K562 (cell line): Measurements from ENCODE around the gene CHN2. TPM values are rescaled to one million over a fixed set of nuclear protein-coding genes. Genes with fewer than 3 reads are reported as not detected.

ENCODE experiments used
- ATAC-seq: fragments of 200-7000 bp; cut with Tn5 transposase; 3 replicates; pipeline ENCODE4 v1.9.1; 2020; ENCODE audit warnings: moderate library complexity
- BruUV-seq: library from RNA; stranded (reverse); fragments of 400-500 nt; replicated peaks from 2 replicates; lab custom pipeline; 2021; lab: Mats Ljungman, UMichigan
- CTCF ChIA-PET: fragments of 300-600 bp; formaldehyde crosslinking; extraction: SDS; loops from one replicate; lab custom pipeline; 2021; ENCODE audit warnings: low intra/inter-chr PET ratio; lab: Yijun Ruan, JAX
- POLR2A ChIA-PET: fragments of 300-600, 350-650 bp; sonication (Branson Sonifier 250); formaldehyde crosslinking; extraction: SDS; loops from one replicate; lab custom pipeline; 2021; ENCODE audit warnings: antibody characterized with exemption, inconsistent platforms; lab: Yijun Ruan, JAX
- DNase-seq, 4 experiments: peaks; one replicate each; pipeline versions ENCODE4 v3.0.0 to v3.0.0-alpha.2; 2011 to 2018; ENCODE audit warnings: low spot score in 3 of 4, mixed read lengths in 3 of 4; ENCODE audit errors: extremely low read depth in 1 of 4
- FAIRE-seq: peaks from 2 replicates; lab custom pipeline; 2011; peaks lifted over from hg19 to GRCh38; lab: Jason Lieb, UNC
- H2AFZ ChIP-seq: 2 replicates; pipeline ENCODE4 v1.6.0; 2011; ENCODE audit warnings: low read depth, low read length, control low read depth, inconsistent platforms
- H3K27ac ChIP-seq: fragments of 200-600 bp; 3 replicates; pipeline ENCODE4 v1.8.0; 2011; ENCODE audit warnings: low read depth, mild to moderate bottlenecking, control low read depth, inconsistent platforms, low read length, moderate library complexity, mixed read lengths; ENCODE audit errors: extremely low read depth
- H3K27me3 ChIP-seq, 2 experiments: fragments of 300-600 bp in 1 of 2; 2 replicates in 1 of 2; 3 replicates in 1 of 2; pipeline versions ENCODE4 v1.6.0 to v1.8.0; 2011; ENCODE audit warnings: inconsistent platforms in 2 of 2, low read length in 2 of 2, mild to moderate bottlenecking in 1 of 2, mixed read lengths in 1 of 2, moderate library complexity in 1 of 2; ENCODE audit not compliant: control insufficient read depth in 2 of 2, insufficient read depth in 2 of 2
- H3K36me3 ChIP-seq: fragments of 300-600 bp; 3 replicates; pipeline ENCODE4 v1.8.0; 2011; ENCODE audit warnings: mild to moderate bottlenecking, low read length, inconsistent platforms; ENCODE audit not compliant: control insufficient read depth, insufficient read depth
- H3K4me1 ChIP-seq, 2 experiments: fragments of 200-600 bp in 1 of 2; replicated peaks in 1 of 2; 2 replicates in 1 of 2; 3 replicates in 1 of 2; pipeline versions ENCODE4 v1.5.1 to v1.8.0; 2011; ENCODE audit warnings: inconsistent platforms in 2 of 2, low read length in 2 of 2, mild to moderate bottlenecking in 1 of 2, mixed read lengths in 1 of 2, moderate library complexity in 1 of 2; ENCODE audit not compliant: control insufficient read depth in 2 of 2, insufficient read depth in 2 of 2
- H3K4me2 ChIP-seq: 2 replicates; pipeline ENCODE4 v1.6.1; 2011; ENCODE audit warnings: low read length, control low read depth, inconsistent platforms, mixed read lengths; ENCODE audit not compliant: insufficient read depth
- H3K4me3 ChIP-seq: fragments of 200-600 bp; sonication (generic), shearing (Covaris generic); 2 replicates; pipeline ENCODE4 v1.5.1; 2016; ENCODE audit warnings: control low read depth, inconsistent platforms
- H3K79me2 ChIP-seq: fragments of 200-600 bp; 3 replicates; pipeline ENCODE4 v1.8.0; 2011; ENCODE audit warnings: low read length, inconsistent platforms; ENCODE audit not compliant: control insufficient read depth, insufficient read depth
- H3K9ac ChIP-seq, 2 experiments: 2 replicates each; pipeline versions ENCODE4 v1.6.0 to v1.6.1; 2011; ENCODE audit warnings: low read depth in 2 of 2, low read length in 2 of 2, control low read depth in 1 of 2, inconsistent platforms in 1 of 2, mild to moderate bottlenecking in 1 of 2, mixed read lengths in 1 of 2; ENCODE audit not compliant: insufficient read depth in 1 of 2
- H3K9me1 ChIP-seq: one replicate; pipeline ENCODE4 v1.6.0; 2011; ENCODE audit warnings: inconsistent platforms, mild to moderate bottlenecking, low read length, moderate library complexity; ENCODE audit not compliant: control insufficient read depth, insufficient read depth
- H3K9me3 ChIP-seq: replicated peaks from 2 replicates; pipeline ENCODE4 v1.5.1; 2011; ENCODE audit warnings: low read depth, low read length, inconsistent platforms; ENCODE audit not compliant: control insufficient read depth, insufficient read depth
- H4K20me1 ChIP-seq: replicated peaks from 2 replicates; pipeline ENCODE4 v1.6.1; 2011; ENCODE audit warnings: low read length, inconsistent platforms, mixed read lengths; ENCODE audit not compliant: control insufficient read depth, insufficient read depth
- CBX2 ChIP-seq: fragments of 200-600 bp; sonication (generic); IDR thresholded peaks from one replicate; pipeline ENCODE4 v1.6.1; 2012; ENCODE audit warnings: mild to moderate bottlenecking, low read length, inconsistent platforms; ENCODE audit not compliant: insufficient read depth, poor library complexity, severe bottlenecking
- EHMT2 ChIP-seq: fragments of 450-650 bp; IDR thresholded peaks from 2 replicates; pipeline ENCODE4 v1.6.1; 2018; ENCODE audit warnings: antibody characterized with exemption
- GATA2 ChIP-seq: sonication (generic); formaldehyde crosslinking; IDR thresholded peaks from 2 replicates; pipeline ENCODE4 v1.4.0; 2020; ENCODE audit warnings: mild to moderate bottlenecking, missing genetic modification reagents
- GATAD2A ChIP-seq: fragments of 450-650 bp; IDR thresholded peaks from 2 replicates; pipeline ENCODE4 v1.6.1; 2017
- HLTF ChIP-seq: fragments of 450-650 bp; IDR thresholded peaks from 2 replicates; pipeline ENCODE4 v1.6.1; 2016
- HMBOX1 ChIP-seq: sonication (generic); IDR thresholded peaks from 2 replicates; pipeline ENCODE4 v1.6.1; 2016
- ID3 ChIP-seq, 2 experiments: fragments of 250-450 bp in 1 of 2; fragments of 450-650 bp in 1 of 2; sonication (Bioruptor Pico) in 1 of 2; IDR thresholded peaks; 2 replicates each; pipeline versions ENCODE4 v1.6.1 to v1.8.0; 2016 to 2021; ENCODE audit warnings: mild to moderate bottlenecking in 2 of 2, moderate library complexity in 2 of 2, missing compliant biosample characterization in 1 of 2, missing genetic modification characterization in 1 of 2
- KHSRP ChIP-seq: fragments of 450-650 bp; IDR thresholded peaks from 2 replicates; pipeline ENCODE4 v1.6.1; 2017
- MIER1 ChIP-seq: fragments of 450-650 bp; IDR thresholded peaks from 2 replicates; pipeline ENCODE4 v1.6.1; 2016; ENCODE audit warnings: antibody characterized with exemption, mild to moderate bottlenecking, low read depth
- NFATC3 ChIP-seq: fragments of 450-650 bp; IDR thresholded peaks from 2 replicates; pipeline ENCODE4 v1.6.1; 2017; ENCODE audit warnings: mild to moderate bottlenecking
- TARDBP ChIP-seq: fragments of 450-650 bp; IDR thresholded peaks from 2 replicates; pipeline ENCODE4 v1.6.1; 2016
- ZNF449 ChIP-seq: fragments of 250-450 bp; sonication (Bioruptor Pico); IDR thresholded peaks from 2 replicates; pipeline ENCODE4 v1.8.0; 2022; ENCODE audit warnings: moderate library complexity, mild to moderate bottlenecking, inconsistent platforms
- WGBS: fragments of 100-300 bp; shearing (Covaris generic); methylation state at CpG from one replicate; pipeline ENCODE4 v1.1.6; 2016; ENCODE audit warnings: low coverage, mixed read lengths; ENCODE audit not compliant: insufficient coverage; ENCODE audit errors: missing lambda C conversion rate; 5-methylcytosine and 5-hydroxymethylcytosine counted together
- in situ Hi-C: fragments of 300-500 bp; cut with MboI; formaldehyde crosslinking; loops from 4 replicates; pipeline ENCODE4 v1.15.0; 2018; ENCODE audit warnings: inconsistent platforms, mixed read lengths
- intact Hi-C: fragments of 100-400 bp; cut with micrococcal nuclease; formaldehyde crosslinking; loops from 2 replicates; pipeline ENCODE4 v1.14.2; 2022
- polyA plus RNA-seq, 8 experiments: library from polyadenylated mRNA; depleted of rRNA in 4 of 8; stranded (reverse) in 5 of 8; unstranded in 3 of 8; fragments of >200 nt; fragmentation: Nextera tagmentation in 2 of 8; fragmentation: Illumina TruSeq in 1 of 8; extraction: Ambion mirVana in 2 of 8; extraction: Trizol in 1 of 8; gene quantifications; 2 replicates each; pipeline versions ENCODE4 v1.2.1 to v1.2.3, GENCODE V29; 2011 to 2014; ENCODE audit warnings: inconsistent platforms in 1 of 8, missing spikeins in 1 of 8
- total RNA-seq, 7 experiments: library from RNA; depleted of rRNA in 6 of 7; stranded (reverse); fragments of >200 nt in 6 of 7; fragmentation: Illumina TruSeq in 2 of 7; extraction: Trizol in 2 of 7; gene quantifications; 2 replicates each; pipeline versions ENCODE4 v1.2.1 to v1.2.3, GENCODE V29; 2011 to 2021; ENCODE audit warnings: low replicate concordance in 1 of 7
- TF ChIP-seq, protein P1 (sequence below): sonication (generic); formaldehyde crosslinking; IDR thresholded peaks from 2 replicates; pipeline ENCODE4 v1.8.1; 2023; ENCODE audit warnings: mild to moderate bottlenecking, missing genetic modification reagents, moderate library complexity
- TF ChIP-seq, protein P2 (sequence below), 2 experiments: fragments of 450-650 bp in 1 of 2; sonication (generic) in 1 of 2; formaldehyde crosslinking; conservative IDR thresholded peaks; 2 replicates each; pipeline versions ENCODE4 v1.4.0 to v1.8.1; 2020 to 2022; ENCODE audit warnings: mild to moderate bottlenecking in 1 of 2, missing genetic modification reagents in 1 of 2
- TF ChIP-seq, protein P3 (sequence below): fragments of 250-450 bp; sonication (Bioruptor Pico); IDR thresholded peaks from 2 replicates; pipeline ENCODE4 v1.8.0; 2021; ENCODE audit warnings: moderate library complexity, mild to moderate bottlenecking, inconsistent platforms

CHN2 gene
- total and polyA plus RNA-seq, 9 of the 15 experiments (the other 6 are each of a cell fraction or from before 2014, with no cell fraction given): 0.12 to 2.1 (median 0.31) TPM; not detected in 1

DNA sequence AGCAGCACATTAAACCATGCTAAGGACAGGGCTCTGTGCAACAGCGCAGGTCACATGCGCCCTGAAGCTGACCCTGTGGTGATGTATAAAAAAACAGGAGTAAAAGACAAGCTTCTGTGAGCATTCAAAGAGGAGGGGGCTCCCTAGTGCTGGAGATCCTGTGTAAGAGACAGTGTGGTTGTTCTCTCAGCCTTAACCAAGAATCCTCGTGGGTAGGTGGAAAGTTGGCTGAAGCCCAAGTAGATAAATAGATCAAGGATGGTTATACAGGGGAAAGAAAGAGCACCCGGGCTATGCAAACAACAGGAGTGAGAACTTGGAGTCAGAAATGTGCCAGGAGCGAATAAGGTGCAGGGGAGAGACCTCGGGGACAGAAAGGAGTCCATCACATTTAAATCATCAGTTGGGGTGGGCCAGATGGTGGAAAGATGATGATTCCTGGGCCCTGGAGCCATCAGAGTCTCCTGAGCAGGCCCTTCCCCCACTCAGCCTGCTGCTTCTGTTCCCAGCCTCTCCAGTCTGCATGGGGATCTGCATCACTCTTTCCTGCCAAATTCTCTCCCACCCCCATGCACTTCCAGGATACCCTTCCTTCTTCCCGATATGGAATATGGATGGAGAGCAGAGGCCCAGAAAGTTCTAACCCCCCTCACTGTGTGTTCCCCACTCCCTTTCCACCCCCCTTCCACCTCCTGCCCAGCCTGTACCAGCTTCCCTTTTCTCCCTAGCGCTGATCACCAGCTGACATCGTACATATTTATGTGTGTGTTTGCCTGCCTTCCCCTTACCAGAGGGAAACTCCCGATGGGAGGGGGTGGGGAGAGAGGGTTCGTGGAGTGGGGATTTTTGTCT lies 291.0 kb downstream of the CHN2 start:
- Histone ChIP-seq H3K79me2 (no peaks in the 10 kb centered on the region), H3K4me2 (no peak overlapping the region), H3K27me3 (peaks cover 10 to 25% of the 10 kb centered on the region in 2 experiments), H3K27ac (no peak overlapping the region), H3K9me1 (no peaks in the 10 kb centered on the region), H3K9ac (no peak overlapping the region), H3K9me3 (no peaks in the 10 kb centered on the region), H4K20me1 (no peaks in the 10 kb centered on the region), H3K4me1 (no peaks in the 10 kb centered on the region), H3K36me3 (no peaks in the 10 kb centered on the region), H2AFZ (no peak overlapping the region), H3K4me3 (no peak overlapping the region)
- DNase-seq: no peak
- no peak for FAIRE-seq
- ATAC-seq: no peak
- CTCF ChIA-PET: no interaction called here
- POLR2A ChIA-PET: no interaction called here
- 5% methylated on average over 9 of the region's 11 CpGs for WGBS
- in situ Hi-C loops (no loop called here), intact Hi-C loops (no loop called here)
- BruUV-seq: no TSS peak
- TF ChIP-seq GATA2 (CRISPR knock-in tag) (no peak), HMBOX1 (no peak), HLTF (no peak), MIER1 (no peak), ZNF449 (CRISPR knock-in tag) (no peak), NFATC3 (no peak), ID3 (CRISPR knock-in tag; IDR thresholded peaks at IDR 0.05) (no peak), ID3 (tag; IDR thresholded peaks at IDR 0.05) (no peak), TARDBP (no peak), KHSRP (no peak), CBX2 (no peak), EHMT2 (no peak), GATAD2A (no peak)
- TF ChIP-seq, protein P1, sequence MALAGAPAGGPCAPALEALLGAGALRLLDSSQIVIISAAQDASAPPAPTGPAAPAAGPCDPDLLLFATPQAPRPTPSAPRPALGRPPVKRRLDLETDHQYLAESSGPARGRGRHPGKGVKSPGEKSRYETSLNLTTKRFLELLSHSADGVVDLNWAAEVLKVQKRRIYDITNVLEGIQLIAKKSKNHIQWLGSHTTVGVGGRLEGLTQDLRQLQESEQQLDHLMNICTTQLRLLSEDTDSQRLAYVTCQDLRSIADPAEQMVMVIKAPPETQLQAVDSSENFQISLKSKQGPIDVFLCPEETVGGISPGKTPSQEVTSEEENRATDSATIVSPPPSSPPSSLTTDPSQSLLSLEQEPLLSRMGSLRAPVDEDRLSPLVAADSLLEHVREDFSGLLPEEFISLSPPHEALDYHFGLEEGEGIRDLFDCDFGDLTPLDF (CRISPR knock-in tag): no peak
- TF ChIP-seq, protein P2, sequence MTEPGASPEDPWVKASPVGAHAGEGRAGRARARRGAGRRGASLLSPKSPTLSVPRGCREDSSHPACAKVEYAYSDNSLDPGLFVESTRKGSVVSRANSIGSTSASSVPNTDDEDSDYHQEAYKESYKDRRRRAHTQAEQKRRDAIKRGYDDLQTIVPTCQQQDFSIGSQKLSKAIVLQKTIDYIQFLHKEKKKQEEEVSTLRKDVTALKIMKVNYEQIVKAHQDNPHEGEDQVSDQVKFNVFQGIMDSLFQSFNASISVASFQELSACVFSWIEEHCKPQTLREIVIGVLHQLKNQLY (CRISPR knock-in tag; conservative IDR thresholded peaks at IDR 0.05): no peak
- TF ChIP-seq, protein P3, sequence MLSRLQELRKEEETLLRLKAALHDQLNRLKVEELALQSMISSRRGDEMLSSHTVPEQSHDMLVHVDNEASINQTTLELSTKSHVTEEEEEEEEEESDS (CRISPR knock-in tag): no peak
